ENCODE results near the gene LIPI. TPM values are rescaled to one million over a fixed set of nuclear protein-coding genes. Genes with fewer than 3 reads are reported as not detected.
"Not testable (repeated sequence)": the region's sequence is repeated elsewhere in the genome, so short reads cannot be mapped to it uniquely, and the experiment has no call there.

The LIPI gene
- total RNA-seq, 4 donors from 2014 or later, result not detected

GRCh38 chr21:14070968-14071367, 139.8 kb downstream of the LIPI start:
- no peak for DNase-seq (ENCODE audit: extremely low spot score)
- H3K4me1 ChIP-seq, result no peaks in the 10 kb centered on the region
- no peak overlapping the region for H3K4me3 ChIP-seq
- over 99% methylated on average over 16 of the region's 16 CpGs for WGBS
- H3K27ac ChIP-seq (replicated peaks in 1 of 4), result no peak overlapping the region
- intact Hi-C loops (cut with DNase I), result no loop called here
- peaks cover 0 to 6% (median 0%) of the 10 kb centered on the region in 4 donors for H3K36me3 ChIP-seq
- TF ChIP-seq POLR2A (IDR thresholded peaks at IDR 0.05; ENCODE audit: low read depth) (no peak), CTCF (IDR thresholded peaks at IDR 0.05) (no peak), EP300 (IDR thresholded peaks at IDR 0.05) (no peak), POLR2AphosphoS5 (IDR thresholded peaks at IDR 0.05) (no peak)
- no peaks in the 10 kb centered on the region for H3K27me3 ChIP-seq
- no peaks in the 10 kb centered on the region for H3K9me3 ChIP-seq

GRCh38 chr21:14070049-14070893, 140.5 kb downstream of the LIPI start:
- 96% methylated on average over 25 of the region's 46 CpGs for WGBS
- intact Hi-C loops (cut with DNase I), result no loop called here
- Histone ChIP-seq H3K4me1 (no peaks in the 10 kb centered on the region), H3K4me3 (no peak overlapping the region), H3K27me3 (no peaks in the 10 kb centered on the region), H3K9me3 (no peaks in the 10 kb centered on the region), H3K27ac (replicated peaks in 1 of 4) (no peak overlapping the region), H3K36me3 (peaks cover 0 to 6% (median 0%) of the 10 kb centered on the region in 4 donors)
- no peak for TF ChIP-seq EP300 (IDR thresholded peaks at IDR 0.05)
- TF ChIP-seq CTCF (IDR thresholded peaks at IDR 0.05), result no peak
- no peak for TF ChIP-seq POLR2AphosphoS5 (IDR thresholded peaks at IDR 0.05)
- no peak for TF ChIP-seq POLR2A (IDR thresholded peaks at IDR 0.05; ENCODE audit: low read depth)
- DNase-seq (ENCODE audit: extremely low spot score), result no peak

- DNase-seq (ENCODE audit: extremely low spot score), result no peak
- Histone ChIP-seq H3K4me3 (no peak overlapping the region), H3K27ac (replicated peaks in 1 of 4) (no peak overlapping the region), H3K9me3 (no peaks in the 10 kb centered on the region), H3K36me3 (peaks cover 0 to 3% (median 0%) of the 10 kb centered on the region in 4 donors), H3K4me1 (no peaks in the 10 kb centered on the region), H3K27me3 (no peaks in the 10 kb centered on the region)
- 96% methylated on average over 26 of the region's 29 CpGs for WGBS
- TF ChIP-seq EP300 (IDR thresholded peaks at IDR 0.05), result no peak
- TF ChIP-seq CTCF (IDR thresholded peaks at IDR 0.05), result no peak
- TF ChIP-seq POLR2AphosphoS5 (IDR thresholded peaks at IDR 0.05), result no peak
- TF ChIP-seq POLR2A (IDR thresholded peaks at IDR 0.05; ENCODE audit: low read depth), result no peak
- intact Hi-C loops (cut with DNase I), result no loop called here
These were observed 146.5 kb downstream of the LIPI start for GRCh38 chr21:14064296-14064645.

GRCh38 chr21:14063620-14064295, 147.0 kb downstream of the LIPI start:
- H3K4me3 ChIP-seq; H3K27ac ChIP-seq (replicated peaks in 1 of 4); H3K9me3 ChIP-seq; DNase-seq (ENCODE audit: extremely low spot score); H3K4me1 ChIP-seq; H3K36me3 ChIP-seq; H3K27me3 ChIP-seq; intact Hi-C loops (cut with DNase I): not testable (repeated sequence)
- WGBS, result 92% methylated on average over 32 of the region's 57 CpGs

- H3K27ac ChIP-seq (replicated peaks in 1 of 4); H3K36me3 ChIP-seq; H3K9me3 ChIP-seq; H3K4me1 ChIP-seq; H3K4me3 ChIP-seq; intact Hi-C loops (cut with DNase I); H3K27me3 ChIP-seq; DNase-seq (ENCODE audit: extremely low spot score): not testable (repeated sequence)
- WGBS, result 97% methylated on average over 7 of the region's 19 CpGs
These were observed 148.1 kb downstream of the LIPI start for GRCh38 chr21:14062684-14063083.

- DNase-seq (ENCODE audit: extremely low spot score); H3K9me3 ChIP-seq; H3K27ac ChIP-seq (replicated peaks in 1 of 4); H3K4me3 ChIP-seq; H3K27me3 ChIP-seq; H3K36me3 ChIP-seq; H3K4me1 ChIP-seq; intact Hi-C loops (cut with DNase I): not testable (repeated sequence)
- 96% methylated on average over 5 of the region's 10 CpGs for WGBS
These were observed 148.9 kb downstream of the LIPI start for GRCh38 chr21:14061820-14062219.

GRCh38 chr21:14058995-14059627, 151.6 kb downstream of the LIPI start:
- H3K27me3 ChIP-seq; H3K27ac ChIP-seq (replicated peaks in 1 of 4); intact Hi-C loops (cut with DNase I); H3K4me1 ChIP-seq; H3K9me3 ChIP-seq; H3K36me3 ChIP-seq; H3K4me3 ChIP-seq; DNase-seq (ENCODE audit: extremely low spot score): not testable (repeated sequence)
- 95% methylated on average over 10 of the region's 12 CpGs for WGBS

All from esophagus muscularis mucosa (tissue), 4 donors.